ENCODE data around the gene ZC3HAV1.

DNA sequence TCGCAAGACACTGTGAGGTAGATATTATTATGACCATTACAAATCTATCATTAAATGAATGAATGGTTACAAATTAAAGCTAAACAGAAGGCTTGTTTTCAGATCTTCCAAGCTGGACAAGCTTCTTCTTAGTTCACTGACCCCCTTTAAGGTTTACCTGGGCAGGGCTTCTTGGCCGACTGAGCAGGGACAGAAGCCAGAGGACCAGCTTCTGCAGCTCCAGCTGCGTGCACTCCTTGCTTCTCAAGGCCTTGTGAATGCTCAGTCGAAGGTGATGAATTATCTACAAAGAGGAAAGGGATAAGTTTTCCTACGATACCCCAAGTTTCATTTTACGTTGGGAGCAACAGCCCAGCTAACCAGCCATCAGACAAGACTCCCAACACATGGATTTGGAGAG is 83.0 kb downstream of the ZC3HAV1 start:
- TF ChIP-seq, protein P1, sequence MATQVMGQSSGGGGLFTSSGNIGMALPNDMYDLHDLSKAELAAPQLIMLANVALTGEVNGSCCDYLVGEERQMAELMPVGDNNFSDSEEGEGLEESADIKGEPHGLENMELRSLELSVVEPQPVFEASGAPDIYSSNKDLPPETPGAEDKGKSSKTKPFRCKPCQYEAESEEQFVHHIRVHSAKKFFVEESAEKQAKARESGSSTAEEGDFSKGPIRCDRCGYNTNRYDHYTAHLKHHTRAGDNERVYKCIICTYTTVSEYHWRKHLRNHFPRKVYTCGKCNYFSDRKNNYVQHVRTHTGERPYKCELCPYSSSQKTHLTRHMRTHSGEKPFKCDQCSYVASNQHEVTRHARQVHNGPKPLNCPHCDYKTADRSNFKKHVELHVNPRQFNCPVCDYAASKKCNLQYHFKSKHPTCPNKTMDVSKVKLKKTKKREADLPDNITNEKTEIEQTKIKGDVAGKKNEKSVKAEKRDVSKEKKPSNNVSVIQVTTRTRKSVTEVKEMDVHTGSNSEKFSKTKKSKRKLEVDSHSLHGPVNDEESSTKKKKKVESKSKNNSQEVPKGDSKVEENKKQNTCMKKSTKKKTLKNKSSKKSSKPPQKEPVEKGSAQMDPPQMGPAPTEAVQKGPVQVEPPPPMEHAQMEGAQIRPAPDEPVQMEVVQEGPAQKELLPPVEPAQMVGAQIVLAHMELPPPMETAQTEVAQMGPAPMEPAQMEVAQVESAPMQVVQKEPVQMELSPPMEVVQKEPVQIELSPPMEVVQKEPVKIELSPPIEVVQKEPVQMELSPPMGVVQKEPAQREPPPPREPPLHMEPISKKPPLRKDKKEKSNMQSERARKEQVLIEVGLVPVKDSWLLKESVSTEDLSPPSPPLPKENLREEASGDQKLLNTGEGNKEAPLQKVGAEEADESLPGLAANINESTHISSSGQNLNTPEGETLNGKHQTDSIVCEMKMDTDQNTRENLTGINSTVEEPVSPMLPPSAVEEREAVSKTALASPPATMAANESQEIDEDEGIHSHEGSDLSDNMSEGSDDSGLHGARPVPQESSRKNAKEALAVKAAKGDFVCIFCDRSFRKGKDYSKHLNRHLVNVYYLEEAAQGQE (IDR thresholded peaks at IDR 0.05; ENCODE audit: insufficient read depth in 1 of 2, low read depth in 2 of 2, low read length in 2 of 2): no peak
- no peak for TF ChIP-seq SIN3A (IDR thresholded peaks at IDR 0.05; ENCODE audit: borderline replicate concordance, insufficient read depth, low read length)
- no peak for TF ChIP-seq POLR2AphosphoS5 (IDR thresholded peaks at IDR 0.05; ENCODE audit: low read depth, low read length)
- TF ChIP-seq FOXP2 (optimal IDR thresholded peaks at IDR 0.05; ENCODE audit: borderline replicate concordance, extremely low read depth, extremely low read length, insufficient read depth): no peak
